ENCODE data around the gene LMO1. TPM values are rescaled to one million over a fixed set of nuclear protein-coding genes. Genes with fewer than 3 reads are reported as not detected.

LMO1 gene
- polyA plus RNA-seq, 3 donors = not detected

- Histone ChIP-seq H3K9me3 (replicated peaks in 1 of 2; ENCODE audit: control insufficient read depth in 1 of 2, insufficient read depth in 1 of 2, low read length in 2 of 2) (no peaks in the 10 kb centered on the region), H3K79me2 (ENCODE audit: insufficient read depth, low read length) (no peaks in the 10 kb centered on the region), H3K9ac (ENCODE audit: insufficient read depth, low read length, poor library complexity, severe bottlenecking) (no peak overlapping the region), H3K27ac (ENCODE audit: low read depth in 1 of 2, low read length in 2 of 2) (peak overlapping the region in 1 of 2 donors; percentile 27), H2AFZ (ENCODE audit: insufficient read depth, low read depth, low read length, poor library complexity, severe bottlenecking) (no peak overlapping the region), H3K4me3 (replicated peaks in 1 of 3; ENCODE audit: low read depth in 2 of 3, low read length in 3 of 3) (no peak overlapping the region), H3K4me2 (replicated peaks; ENCODE audit: extremely low read depth, low read length, poor library complexity, severe bottlenecking) (no peak overlapping the region), H3K27me3 (ENCODE audit: control insufficient read depth in 2 of 2, insufficient read depth in 2 of 2, low read length in 2 of 2) (no peaks in the 10 kb centered on the region), H4K20me1 (ENCODE audit: insufficient read depth, low read length) (no peaks in the 10 kb centered on the region), H3K36me3 (replicated peaks in 1 of 2; ENCODE audit: control insufficient read depth in 1 of 2, insufficient read depth in 2 of 2, low read length in 2 of 2) (no peaks in the 10 kb centered on the region), H3K4me1 (ENCODE audit: control insufficient read depth in 1 of 2, insufficient read depth in 2 of 2, low read length in 2 of 2) (peaks cover 55 to 56% of the 10 kb centered on the region in 2 donors)
- H3K4me3 Mint-ChIP-seq = peak overlapping the region in 1 of 2 donors; percentile 2
- peaks cover 56% of the 10 kb centered on the region for H3K4me1 Mint-ChIP-seq
- no peak for TF ChIP-seq CTCF (IDR thresholded peaks at IDR 0.05)
- peaks cover 0 to 3% (median 0%) of the 10 kb centered on the region in 7 donors for H3K9me3 Mint-ChIP-seq
- peak overlapping the region in 6 of 7 donors; percentile 4 to 86 (median 52) for H3K27ac Mint-ChIP-seq
- H3K36me3 Mint-ChIP-seq = no peaks in the 10 kb centered on the region
- DNase-seq = peak in 2 of 3 donors; percentile 22 to 36
- intact Hi-C loops (cut with micrococcal nuclease) = loop anchor here in 1 of 2 donors (10.0 kb wide), 1 partner anchor 68 kb away; the partner anchor contains the start of gene LMO1
- H3K27me3 Mint-ChIP-seq (ENCODE audit: low read depth in 3 of 3) = peaks cover 0 to 2% (median 1%) of the 10 kb centered on the region in 3 donors
Measured at GRCh38 chr11:8196749-8197148, 66.9 kb downstream of the LMO1 start.

- Histone ChIP-seq H3K4me2 (replicated peaks; ENCODE audit: extremely low read depth, low read length, poor library complexity, severe bottlenecking) (peak overlapping the region; percentile 6), H3K79me2 (ENCODE audit: insufficient read depth, low read length) (no peaks in the 10 kb centered on the region), H3K27me3 (ENCODE audit: control insufficient read depth in 2 of 2, insufficient read depth in 2 of 2, low read length in 2 of 2) (no peaks in the 10 kb centered on the region), H3K9ac (ENCODE audit: insufficient read depth, low read length, poor library complexity, severe bottlenecking) (no peak overlapping the region), H3K9me3 (replicated peaks in 1 of 2; ENCODE audit: control insufficient read depth in 1 of 2, insufficient read depth in 1 of 2, low read length in 2 of 2) (no peaks in the 10 kb centered on the region), H2AFZ (ENCODE audit: insufficient read depth, low read depth, low read length, poor library complexity, severe bottlenecking) (no peak overlapping the region), H3K4me3 (replicated peaks in 1 of 3; ENCODE audit: low read depth in 2 of 3, low read length in 3 of 3) (no peak overlapping the region), H3K4me1 (ENCODE audit: control insufficient read depth in 1 of 2, insufficient read depth in 2 of 2, low read length in 2 of 2) (peaks cover 50% of the 10 kb centered on the region in 2 donors), H4K20me1 (ENCODE audit: insufficient read depth, low read length) (no peaks in the 10 kb centered on the region), H3K27ac (ENCODE audit: low read depth in 1 of 2, low read length in 2 of 2) (no peak overlapping the region), H3K36me3 (replicated peaks in 1 of 2; ENCODE audit: control insufficient read depth in 1 of 2, insufficient read depth in 2 of 2, low read length in 2 of 2) (no peaks in the 10 kb centered on the region)
- TF ChIP-seq CTCF (IDR thresholded peaks at IDR 0.05) = no peak
- DNase-seq = peak in 1 of 3 donors; percentile 12
- Mint-ChIP-seq H3K27ac (peak overlapping the region in 6 of 7 donors; percentile 10 to 75 (median 30)), H3K36me3 (no peaks in the 10 kb centered on the region), H3K4me3 (peak overlapping the region in 1 of 2 donors; percentile 43), H3K9me3 (peaks cover 0 to 3% (median 0%) of the 10 kb centered on the region in 7 donors), H3K4me1 (peaks cover 51% of the 10 kb centered on the region), H3K27me3 (ENCODE audit: low read depth in 3 of 3) (peaks cover 0 to 2% (median 1%) of the 10 kb centered on the region in 3 donors)
- WGBS (ENCODE audit: insufficient coverage) = 0% methylated on average over 3 of the region's 4 CpGs
- intact Hi-C loops (cut with micrococcal nuclease) = loop anchor here (2.0 to 10.0 kb wide), 3 partner anchors 14 to 372 kb away; partner anchors contain the start of gene LMO1 (in 1 of the 2)
Measured at GRCh38 chr11:8194956-8195355, 68.7 kb downstream of the LMO1 start.

All from CD14-positive monocyte (primary cell).